ENCODE results near the gene MPPED1.
A peak's percentile ranks its signal among the peaks of the same experiment; 100 is the strongest.

MPPED1 gene

DNA sequence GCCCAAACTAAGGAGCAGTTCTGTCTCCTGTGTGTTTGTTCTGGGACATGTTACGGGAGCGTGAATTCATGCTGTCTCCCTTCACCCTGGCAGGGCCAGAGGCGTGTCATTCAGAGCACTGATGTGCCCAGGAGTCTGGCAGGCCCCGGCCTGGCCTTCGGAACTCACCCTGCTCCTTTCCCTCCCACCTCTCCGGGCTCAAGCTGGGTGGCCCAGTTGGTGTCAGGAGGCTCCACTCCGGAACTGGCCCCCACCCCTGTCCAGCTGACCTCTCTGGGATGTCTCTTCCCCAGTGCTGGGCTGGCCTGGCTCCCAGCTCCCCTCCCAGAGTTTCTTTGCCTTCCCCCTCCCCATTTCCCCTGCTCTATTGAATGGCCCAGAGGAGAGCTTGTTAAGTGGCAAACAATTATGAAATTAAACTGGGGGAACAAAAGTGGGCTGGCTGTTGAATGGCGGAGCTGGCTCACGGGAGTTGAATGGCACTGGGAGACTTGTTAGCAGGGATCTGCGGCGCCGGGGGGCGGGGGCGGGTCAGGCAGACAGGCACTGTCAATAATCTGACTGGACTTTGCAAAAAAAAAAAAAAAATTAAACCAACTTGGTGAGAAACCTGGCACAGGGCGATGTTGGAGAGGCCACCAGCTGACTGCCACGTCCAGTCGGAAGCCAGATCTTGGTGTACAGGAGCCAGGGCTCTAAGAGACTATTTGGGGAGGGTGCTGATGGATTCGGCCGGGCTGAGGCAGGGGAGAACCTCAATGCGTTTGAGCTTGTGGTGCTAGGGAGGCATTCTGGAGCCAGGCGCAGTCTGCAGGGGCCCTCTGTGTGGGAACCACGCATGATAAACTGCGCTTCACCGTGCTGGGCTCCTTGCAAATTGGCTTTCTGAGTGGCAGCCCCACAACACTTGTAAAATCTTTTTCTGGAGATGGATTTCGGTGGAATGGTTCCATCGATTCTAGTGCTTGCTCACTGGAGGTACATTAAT, 1.3 kb downstream of the MPPED1 start:
- Mint-ChIP-seq H3K4me1 (no peaks in the 10 kb centered on the region), H3K27me3 (peaks cover 58% of the 10 kb centered on the region), H3K27ac (no peak overlapping the region), H3K36me3 (ENCODE audit: low read depth) (no peaks in the 10 kb centered on the region), H3K9me3 (no peaks in the 10 kb centered on the region), H3K4me3 (no peak overlapping the region)
- DNase-seq, result no peak
- peak; percentile 36 for ATAC-seq

- no peaks in the 10 kb centered on the region for H3K4me1 Mint-ChIP-seq
- no peak overlapping the region for H3K4me3 Mint-ChIP-seq
- H3K27me3 Mint-ChIP-seq, result peaks cover 58% of the 10 kb centered on the region
- no peaks in the 10 kb centered on the region for H3K9me3 Mint-ChIP-seq
- no peaks in the 10 kb centered on the region for H3K36me3 Mint-ChIP-seq (ENCODE audit: low read depth)
- no peak for DNase-seq
- H3K27ac Mint-ChIP-seq, result no peak overlapping the region
- ATAC-seq, result no peak
Observed at GRCh38 chr22:43413826-43414225, 2.0 kb downstream of the MPPED1 start.

DNA sequence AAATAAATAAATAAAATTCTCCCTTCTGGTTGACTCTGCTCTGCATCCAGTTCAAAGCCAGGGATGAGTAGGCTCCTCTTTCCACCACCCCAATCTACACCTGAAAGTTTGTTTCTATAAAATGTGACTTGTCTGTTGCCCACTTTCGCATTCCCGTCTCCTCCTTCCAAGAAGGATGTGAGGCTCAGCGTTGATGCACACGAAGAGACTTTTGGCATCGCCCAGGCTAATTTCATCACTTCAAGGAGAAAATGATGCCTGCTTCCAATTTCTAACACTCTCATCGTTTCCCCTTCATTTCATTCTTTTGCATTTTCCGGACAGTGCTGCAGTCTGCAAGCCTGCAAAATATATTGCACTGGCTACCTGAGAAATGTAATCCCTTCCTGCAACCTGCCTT, 3.9 kb downstream of the MPPED1 start:
- Mint-ChIP-seq H3K4me1 (no peaks in the 10 kb centered on the region), H3K27ac (no peak overlapping the region), H3K36me3 (ENCODE audit: low read depth) (no peaks in the 10 kb centered on the region), H3K27me3 (peaks cover 43% of the 10 kb centered on the region), H3K9me3 (no peaks in the 10 kb centered on the region), H3K4me3 (no peak overlapping the region)
- ATAC-seq (no peak), DNase-seq (no peak)

- DNase-seq, result no peak
- Mint-ChIP-seq H3K36me3 (ENCODE audit: low read depth) (no peaks in the 10 kb centered on the region), H3K4me1 (no peaks in the 10 kb centered on the region), H3K27me3 (peaks cover 36% of the 10 kb centered on the region), H3K27ac (no peak overlapping the region), H3K9me3 (no peaks in the 10 kb centered on the region), H3K4me3 (no peak overlapping the region)
- ATAC-seq, result no peak
Observed at GRCh38 chr22:43417555-43417954, 5.7 kb downstream of the MPPED1 start.

DNA sequence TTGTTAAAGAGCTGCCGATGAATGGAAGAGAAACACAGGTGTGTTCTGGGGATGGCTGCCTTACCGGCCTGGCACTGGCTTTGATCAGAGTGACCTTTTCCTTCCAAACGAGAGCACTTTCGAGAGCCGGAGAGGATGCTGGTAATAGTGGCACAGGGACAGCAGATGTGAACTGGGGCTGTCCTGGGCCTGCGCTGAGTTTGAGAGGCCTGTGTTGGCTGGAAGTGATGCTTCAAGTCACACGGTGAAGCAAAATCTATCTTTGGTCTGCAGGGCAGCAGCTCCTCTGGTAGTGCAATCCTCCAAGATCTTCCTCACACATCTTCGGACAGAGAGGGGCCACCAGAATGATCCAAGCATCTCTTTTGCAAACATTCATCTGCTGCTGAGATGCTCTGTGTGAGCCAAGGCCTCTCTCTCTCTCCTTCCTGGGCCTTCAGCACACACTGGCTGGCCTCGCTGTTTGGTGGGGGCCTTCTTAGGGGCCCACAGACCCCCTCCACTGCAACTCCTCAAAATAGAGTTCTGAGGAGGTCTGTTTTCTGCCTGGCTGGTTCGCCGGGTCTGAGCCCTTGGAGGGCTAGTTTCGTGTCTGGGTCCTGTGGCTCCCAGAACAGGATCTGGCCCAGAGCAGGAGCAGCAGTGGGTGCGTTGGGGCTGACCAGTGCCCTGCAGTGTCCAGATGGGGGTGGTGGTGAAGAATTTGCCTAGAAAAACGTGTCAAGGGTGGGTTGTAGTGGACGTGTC, 6.4 kb downstream of the MPPED1 start:
- DNase-seq, result no peak
- Mint-ChIP-seq H3K4me3 (no peak overlapping the region), H3K27me3 (peaks cover 29% of the 10 kb centered on the region), H3K27ac (no peak overlapping the region), H3K4me1 (no peaks in the 10 kb centered on the region), H3K9me3 (no peaks in the 10 kb centered on the region), H3K36me3 (ENCODE audit: low read depth) (no peaks in the 10 kb centered on the region)
- ATAC-seq, result no peak

- Mint-ChIP-seq H3K4me1 (no peaks in the 10 kb centered on the region), H3K27ac (no peak overlapping the region), H3K36me3 (ENCODE audit: low read depth) (no peaks in the 10 kb centered on the region), H3K4me3 (no peak overlapping the region), H3K9me3 (no peaks in the 10 kb centered on the region), H3K27me3 (peaks cover 16% of the 10 kb centered on the region)
- no peak for DNase-seq
- ATAC-seq, result no peak
Observed at GRCh38 chr22:43419371-43420080, 7.7 kb downstream of the MPPED1 start.

DNA sequence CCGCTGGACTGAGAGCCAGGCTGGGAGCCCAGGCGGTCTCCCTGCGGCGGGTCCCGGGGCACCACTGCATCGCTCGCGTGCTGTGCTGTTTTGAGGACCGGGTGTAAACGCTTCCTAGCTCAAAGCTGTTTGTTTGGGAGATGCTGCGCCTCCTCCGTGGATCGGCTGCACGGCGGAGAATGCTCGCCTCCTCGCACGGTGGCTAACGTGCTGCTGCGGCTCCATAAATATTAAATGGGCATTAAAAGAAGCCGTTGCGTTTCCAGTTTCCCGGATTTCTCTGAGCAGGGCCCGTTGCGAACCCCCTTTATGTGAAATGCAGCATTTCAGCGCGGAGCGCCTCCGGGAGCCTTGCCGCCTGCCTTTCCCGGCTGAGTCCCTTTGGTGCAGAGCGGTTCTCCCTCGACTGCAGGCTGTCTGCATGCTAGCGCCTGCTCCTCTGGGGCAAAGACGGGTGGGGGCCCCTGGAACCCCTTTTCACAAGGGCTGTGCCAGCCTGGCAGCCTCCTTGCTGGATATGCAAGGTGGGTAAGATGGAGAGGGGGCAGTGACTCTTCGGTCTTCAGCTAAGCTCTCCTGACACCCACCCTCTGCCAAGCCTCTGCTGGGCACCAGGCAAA, 9.3 kb downstream of the MPPED1 start:
- no peaks in the 10 kb centered on the region for H3K36me3 Mint-ChIP-seq (ENCODE audit: low read depth)

DNA sequence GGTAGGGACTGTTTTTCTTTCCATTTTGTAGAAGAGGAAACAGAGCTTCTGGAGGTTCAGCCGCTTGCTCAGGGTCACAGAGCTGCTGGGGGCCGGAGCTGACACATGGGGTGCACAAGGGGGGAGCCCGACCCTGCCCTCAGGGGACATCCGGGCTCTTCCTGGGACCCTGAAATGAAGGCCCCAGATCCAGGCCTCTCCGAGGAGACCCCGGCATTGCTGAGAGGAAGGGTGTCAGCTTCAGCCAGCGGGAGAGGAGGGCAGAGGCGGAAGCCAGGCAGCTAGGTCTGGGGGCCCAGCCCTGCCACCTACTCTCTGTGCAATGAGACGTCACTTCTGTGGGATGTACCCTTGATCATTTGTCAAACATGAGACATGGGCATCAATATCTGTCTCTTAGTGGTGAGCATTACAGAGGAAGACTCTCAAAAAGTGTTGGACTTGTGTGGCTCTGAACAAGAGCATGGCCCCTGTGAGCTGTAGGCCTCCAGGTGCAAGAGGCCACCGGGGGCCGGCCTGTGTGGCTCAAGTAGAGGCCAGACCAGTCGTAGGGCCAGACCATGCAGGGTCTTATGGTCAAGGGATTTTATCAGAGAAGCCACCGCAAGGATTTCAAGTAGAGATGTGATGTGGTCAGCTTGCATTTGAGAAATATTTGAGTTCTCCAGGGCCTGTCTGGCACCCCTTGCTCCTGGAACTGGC, 10.3 kb downstream of the MPPED1 start:
- H3K27ac Mint-ChIP-seq, result no peak overlapping the region
- H3K9me3 Mint-ChIP-seq, result no peaks in the 10 kb centered on the region
- H3K4me1 Mint-ChIP-seq, result no peaks in the 10 kb centered on the region
- DNase-seq, result no peak
- H3K27me3 Mint-ChIP-seq, result peaks cover under 1% of the 10 kb centered on the region
- H3K36me3 Mint-ChIP-seq (ENCODE audit: low read depth), result no peaks in the 10 kb centered on the region
- ATAC-seq, result no peak
- H3K4me3 Mint-ChIP-seq, result no peak overlapping the region

More for the DNA sequence above, 9.3 kb downstream of the MPPED1 start:
- Mint-ChIP-seq H3K4me1 (no peaks in the 10 kb centered on the region), H3K9me3 (no peaks in the 10 kb centered on the region), H3K27me3 (peaks cover 7% of the 10 kb centered on the region), H3K4me3 (no peak overlapping the region), H3K27ac (no peak overlapping the region)
- ATAC-seq, result no peak
- DNase-seq, result no peak

DNA sequence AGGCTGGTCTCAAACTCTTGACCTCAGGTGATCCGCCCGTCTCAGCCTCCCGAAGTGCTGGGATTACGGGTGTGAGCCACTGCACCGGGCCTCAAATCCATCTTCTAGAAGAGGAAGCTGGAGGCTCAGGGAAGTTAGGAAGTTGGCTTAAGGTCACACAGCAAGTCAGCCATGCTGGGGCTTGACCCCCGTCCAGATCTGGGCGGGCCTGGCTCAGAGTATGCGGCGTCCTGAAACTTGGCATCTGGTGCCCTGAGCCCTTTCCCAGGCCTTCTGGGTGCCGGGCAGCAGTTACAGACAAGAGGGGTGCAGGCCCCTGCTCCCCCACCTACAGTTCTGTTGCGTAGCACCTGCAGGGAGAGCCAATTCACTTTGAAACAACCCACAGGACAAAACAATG, 11.2 kb downstream of the MPPED1 start:
- ATAC-seq, result no peak
- Mint-ChIP-seq H3K36me3 (ENCODE audit: low read depth) (no peaks in the 10 kb centered on the region), H3K9me3 (no peaks in the 10 kb centered on the region), H3K27me3 (no peaks in the 10 kb centered on the region), H3K4me3 (no peak overlapping the region), H3K27ac (no peak overlapping the region), H3K4me1 (no peaks in the 10 kb centered on the region)
- DNase-seq, result no peak

DNA sequence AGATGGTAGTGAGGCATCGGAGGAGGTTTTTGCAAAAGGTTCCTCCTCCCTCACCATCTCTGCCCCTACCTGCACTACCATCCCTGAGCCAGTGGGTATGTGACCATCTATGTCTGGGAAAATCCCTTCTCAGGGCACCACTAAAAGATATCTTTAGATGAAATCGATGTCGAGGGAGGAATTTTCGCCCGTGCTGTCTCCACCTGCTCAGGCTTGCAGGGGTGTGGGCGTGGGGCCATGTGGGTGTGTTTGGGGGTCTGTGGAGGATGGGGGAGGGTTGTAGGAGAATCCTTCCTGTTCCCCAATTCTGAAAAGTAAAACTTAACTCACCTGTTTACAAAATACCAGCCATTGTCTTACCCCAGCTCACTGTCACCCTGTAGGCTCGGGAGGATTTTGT, 12.4 kb downstream of the MPPED1 start:
- no peaks in the 10 kb centered on the region for H3K9me3 Mint-ChIP-seq
- DNase-seq (no peak), ATAC-seq (no peak)
- H3K27me3 Mint-ChIP-seq, result peaks cover under 1% of the 10 kb centered on the region
- no peaks in the 10 kb centered on the region for H3K4me1 Mint-ChIP-seq
- H3K4me3 Mint-ChIP-seq, result no peak overlapping the region
- H3K27ac Mint-ChIP-seq, result no peak overlapping the region
- H3K36me3 Mint-ChIP-seq (ENCODE audit: low read depth), result no peaks in the 10 kb centered on the region

- DNase-seq (no peak), ATAC-seq (no peak)
- Mint-ChIP-seq H3K27ac (no peak overlapping the region), H3K27me3 (peaks cover 6% of the 10 kb centered on the region), H3K4me1 (no peaks in the 10 kb centered on the region), H3K9me3 (no peaks in the 10 kb centered on the region), H3K36me3 (ENCODE audit: low read depth) (no peaks in the 10 kb centered on the region), H3K4me3 (no peak overlapping the region)
Observed at GRCh38 chr22:43424666-43425630, 13.1 kb downstream of the MPPED1 start.

GRCh38 chr22:43425976-43426785, 14.4 kb downstream of the MPPED1 start:
- no peak for ATAC-seq
- no peaks in the 10 kb centered on the region for H3K9me3 Mint-ChIP-seq
- H3K4me1 Mint-ChIP-seq, result no peaks in the 10 kb centered on the region
- no peaks in the 10 kb centered on the region for H3K36me3 Mint-ChIP-seq (ENCODE audit: low read depth)
- no peak for DNase-seq
- H3K27me3 Mint-ChIP-seq, result peaks cover 11% of the 10 kb centered on the region
- H3K4me3 Mint-ChIP-seq, result no peak overlapping the region
- no peak overlapping the region for H3K27ac Mint-ChIP-seq

All from activated naive CD8-positive, alpha-beta T cell treated with anti-CD3 and anti-CD28 coated beads, Interleukin-2, amount 50 U/mL, for 24 hours (primary cell).